ENCODE measurements around the gene MAD1L1.

MAD1L1 gene

GRCh38 chr7:1985936-1986335 is 246.8 kb downstream of the MAD1L1 start:
- no peak for TF ChIP-seq CTCF (IDR thresholded peaks at IDR 0.05)

GRCh38 chr7:1985042-1985441 is 247.7 kb downstream of the MAD1L1 start:
- no peak for TF ChIP-seq CTCF (IDR thresholded peaks at IDR 0.05)

DNA sequence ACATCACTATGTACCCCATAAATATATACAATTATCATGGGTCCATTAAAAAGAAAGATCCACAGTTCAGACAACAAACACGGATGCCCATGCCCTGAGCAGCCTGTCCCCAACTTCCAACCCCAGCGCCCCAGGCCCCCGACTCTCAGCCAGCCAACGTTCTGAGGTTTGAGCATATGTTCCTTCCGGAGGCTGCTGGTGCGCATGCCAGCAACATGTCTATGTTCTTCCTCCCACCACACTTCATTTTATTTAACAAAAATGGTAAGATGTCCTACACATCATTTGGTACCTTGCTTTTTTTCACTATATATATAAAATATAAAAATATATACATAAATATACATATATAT is 250.9 kb downstream of the MAD1L1 start:
- no peak for TF ChIP-seq CTCF (IDR thresholded peaks at IDR 0.05)

DNA sequence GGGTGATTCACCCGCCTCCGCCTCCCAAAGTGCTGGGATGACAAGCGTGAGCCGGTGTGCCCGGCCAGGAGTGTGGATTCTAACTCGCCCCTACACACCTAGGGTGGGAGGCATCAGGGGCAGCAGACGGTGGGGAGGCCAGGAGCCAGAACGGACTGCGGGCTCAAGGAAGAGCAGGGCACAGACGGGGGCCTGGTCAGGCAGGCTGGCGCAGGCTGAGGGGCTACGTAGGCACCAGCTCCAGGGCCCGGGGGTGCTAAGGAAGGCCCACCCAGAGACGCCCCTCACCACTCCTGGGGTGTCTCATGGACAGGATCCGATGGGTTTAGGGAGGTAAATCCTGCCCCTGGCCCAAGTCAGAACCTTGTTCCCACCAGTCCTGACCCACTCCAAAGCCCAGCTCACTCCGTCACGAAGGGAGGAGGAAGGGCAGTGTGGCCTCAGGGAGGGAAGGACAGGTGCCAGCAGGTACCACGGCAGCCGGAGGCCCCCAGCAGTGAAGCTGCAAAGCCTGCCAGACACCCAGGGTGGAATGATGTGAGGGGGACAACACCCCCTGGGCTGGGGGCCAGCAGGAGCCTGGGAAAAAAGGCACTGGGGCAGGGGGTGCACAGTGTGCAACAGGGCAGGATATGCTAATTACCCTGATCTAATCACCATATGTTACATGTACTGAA is 251.4 kb downstream of the MAD1L1 start:
- TF ChIP-seq CTCF (IDR thresholded peaks at IDR 0.05), result no peak

GRCh38 chr7:1979591-1980560 is 252.9 kb downstream of the MAD1L1 start:
- TF ChIP-seq CTCF (IDR thresholded peaks at IDR 0.05), result no peak

DNA sequence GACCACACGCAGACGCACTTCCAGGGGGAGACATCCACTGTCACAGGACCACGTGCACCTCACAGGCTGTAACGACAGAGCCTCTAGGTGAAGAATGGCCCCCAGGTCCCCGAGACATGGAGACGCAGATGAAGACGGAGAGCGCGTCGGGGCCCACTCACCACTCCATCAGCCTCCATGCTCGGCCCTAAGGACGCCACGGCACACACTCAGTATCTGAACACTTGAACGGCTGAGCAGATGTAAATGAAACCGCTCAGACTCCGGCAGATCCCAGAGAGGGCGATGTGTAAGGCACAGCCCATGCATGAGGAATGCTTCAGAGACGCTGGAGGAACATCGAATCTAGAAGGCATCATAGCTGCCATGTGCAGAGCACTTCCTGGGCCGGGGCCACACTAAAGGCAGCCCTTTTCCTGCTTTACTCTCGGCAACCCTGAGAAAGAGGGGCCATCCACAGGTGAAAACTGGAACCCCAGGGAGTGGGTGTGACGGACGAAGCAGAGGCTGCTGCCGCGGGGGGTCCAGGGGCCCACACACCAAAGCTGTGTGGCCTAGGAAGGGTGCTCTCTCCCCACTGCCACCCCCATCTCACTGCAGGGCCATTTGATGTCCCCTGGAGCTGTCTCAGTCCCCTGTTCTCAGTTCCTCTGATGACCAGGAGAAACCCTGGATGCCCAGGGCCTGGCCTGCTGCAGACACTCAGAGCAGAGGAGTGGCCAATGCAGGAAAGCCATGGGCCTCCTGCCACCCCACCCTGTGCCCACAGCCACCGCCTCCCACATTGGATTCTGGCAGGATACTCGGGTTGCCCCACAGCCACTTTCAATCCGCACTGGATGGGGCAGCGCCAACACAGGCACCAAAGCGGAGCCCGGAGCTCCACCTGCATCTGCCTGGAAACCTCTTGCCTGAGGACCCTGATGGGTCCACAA is 253.8 kb downstream of the MAD1L1 start:
- TF ChIP-seq CTCF (IDR thresholded peaks at IDR 0.05), result no peak

DNA sequence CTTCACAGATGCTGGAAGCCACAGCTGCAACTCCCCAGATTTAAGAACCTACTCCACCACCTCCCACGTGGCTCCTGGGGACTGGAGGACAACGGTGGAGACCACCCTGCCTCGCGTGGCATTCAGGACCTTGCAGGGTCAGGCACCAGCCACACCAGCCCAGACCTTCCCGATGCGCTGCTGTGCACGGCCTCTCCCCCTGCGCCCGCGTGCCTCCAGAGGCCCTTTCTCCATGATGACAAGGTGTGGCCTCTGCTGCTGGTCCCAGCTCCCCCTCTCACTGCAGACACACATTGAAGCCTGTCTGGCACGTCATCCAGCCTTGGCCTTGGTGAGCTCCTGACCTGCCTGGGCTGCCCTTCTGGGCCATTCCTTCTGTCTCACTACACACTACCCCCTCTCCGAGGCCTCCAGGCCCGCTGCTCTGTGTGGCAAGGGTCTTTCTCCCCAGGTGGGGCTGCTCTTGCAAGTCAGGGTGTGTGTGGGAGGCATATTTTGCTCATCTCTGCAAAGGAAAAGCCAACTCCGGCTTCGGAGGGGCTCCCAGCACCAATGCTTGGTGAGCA is 254.8 kb downstream of the MAD1L1 start:
- no peak for TF ChIP-seq CTCF (IDR thresholded peaks at IDR 0.05)

All from LNCAP (cell line).